ENCODE results near the gene CENPI. TPM values are rescaled to one million over a fixed set of nuclear protein-coding genes. Genes with fewer than 3 reads are reported as not detected.

CENPI gene
- total and polyA plus RNA-seq, 2 of the 13 experiments (the other 11 are each of a cell fraction or from before 2014, with no cell fraction given) = 5.1 to 26.5 TPM

DNA sequence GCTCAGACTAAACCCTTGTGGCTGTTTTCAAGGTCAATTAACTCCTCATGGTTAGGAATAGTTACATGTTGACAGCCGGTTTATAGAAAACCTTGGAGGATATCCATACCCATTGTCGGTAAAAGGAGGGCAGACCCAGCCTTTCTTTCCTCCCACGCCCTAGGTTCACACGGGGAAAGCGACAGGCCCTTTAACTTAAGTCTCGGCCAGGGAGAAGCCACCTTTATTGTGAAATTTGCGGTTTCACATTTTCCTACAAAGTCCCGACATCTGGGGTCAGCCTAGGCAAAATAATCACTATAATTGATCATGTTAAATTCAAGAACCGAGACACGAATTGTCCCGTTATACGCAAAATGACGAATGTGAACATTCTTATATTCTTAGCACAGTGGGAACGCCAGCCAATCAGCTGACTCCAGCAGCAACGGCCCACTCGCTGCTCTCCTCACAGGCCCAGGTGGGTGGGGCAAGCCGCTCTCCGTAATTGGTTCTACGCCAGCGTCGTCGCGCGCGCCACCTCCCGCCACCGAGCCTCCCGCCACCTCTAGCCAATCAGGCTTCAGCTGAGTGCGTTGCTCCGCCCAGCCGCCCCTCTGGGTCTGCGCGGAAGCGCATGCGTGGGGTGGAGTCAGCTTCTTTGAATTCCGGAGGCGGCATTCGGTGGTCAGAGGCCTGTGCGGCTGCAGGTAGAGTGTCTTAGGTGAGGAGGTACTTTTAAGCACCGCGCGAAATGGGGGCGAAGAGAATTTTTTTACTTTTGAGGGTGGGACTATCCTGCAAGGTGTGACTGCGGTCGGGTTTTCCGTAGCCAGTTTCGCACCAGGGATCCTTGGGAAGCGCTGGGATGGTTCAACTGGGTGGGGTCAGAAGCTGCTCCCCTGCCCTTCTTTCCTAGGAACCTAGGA lies at the start of gene CENPI (continued):
- TF ChIP-seq ELK4 (CRISPR knock-in tag; IDR thresholded peaks at IDR 0.05; ENCODE audit: borderline replicate concordance) (no peak), GABPB1 (CRISPR knock-in tag; IDR thresholded peaks at IDR 0.05) (peak; percentile 60; the same call in 1 of the 2 replicates), SOX5 (CRISPR knock-in tag; IDR thresholded peaks at IDR 0.05; ENCODE audit: borderline replicate concordance) (0 out of 2 replicates have a peak, but pooled peaks have one; percentile 11), EED (CRISPR knock-in tag; IDR thresholded peaks at IDR 0.05) (no peak), HDAC1 (CRISPR knock-in tag; IDR thresholded peaks at IDR 0.05) (peak; percentile 38; the same call in 1 of the 2 replicates), ZSCAN22 (CRISPR knock-in tag; IDR thresholded peaks at IDR 0.05) (no peak), ASH2L (IDR thresholded peaks at IDR 0.05; ENCODE audit: insufficient read length, low read depth, low read length) (peak; percentile 46), MTF2 (CRISPR knock-in tag; IDR thresholded peaks at IDR 0.05; ENCODE audit: borderline replicate concordance) (no peak), ZNF337 (CRISPR knock-in tag; IDR thresholded peaks at IDR 0.05; ENCODE audit: borderline replicate concordance, low read depth) (no peak), MAX (IDR thresholded peaks at IDR 0.05) (peak; percentile 71), LCORL (IDR thresholded peaks at IDR 0.05) (no peak), LCORL (CRISPR knock-in tag; IDR thresholded peaks at IDR 0.05) (no peak), DRAP1 (CRISPR knock-in tag; IDR thresholded peaks at IDR 0.05) (peak; percentile 90), CREB1 (IDR thresholded peaks at IDR 0.05) (peak; percentile 79), CREB1 (CRISPR knock-in tag; IDR thresholded peaks at IDR 0.05) (peak; percentile 75), TP53 (CRISPR knock-in tag; conservative IDR thresholded peaks at IDR 0.05) (no peak)
- TF ChIP-seq, protein P1, sequence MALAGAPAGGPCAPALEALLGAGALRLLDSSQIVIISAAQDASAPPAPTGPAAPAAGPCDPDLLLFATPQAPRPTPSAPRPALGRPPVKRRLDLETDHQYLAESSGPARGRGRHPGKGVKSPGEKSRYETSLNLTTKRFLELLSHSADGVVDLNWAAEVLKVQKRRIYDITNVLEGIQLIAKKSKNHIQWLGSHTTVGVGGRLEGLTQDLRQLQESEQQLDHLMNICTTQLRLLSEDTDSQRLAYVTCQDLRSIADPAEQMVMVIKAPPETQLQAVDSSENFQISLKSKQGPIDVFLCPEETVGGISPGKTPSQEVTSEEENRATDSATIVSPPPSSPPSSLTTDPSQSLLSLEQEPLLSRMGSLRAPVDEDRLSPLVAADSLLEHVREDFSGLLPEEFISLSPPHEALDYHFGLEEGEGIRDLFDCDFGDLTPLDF (CRISPR knock-in tag; IDR thresholded peaks at IDR 0.05) = peak; percentile 90
- TF ChIP-seq, protein P2, sequence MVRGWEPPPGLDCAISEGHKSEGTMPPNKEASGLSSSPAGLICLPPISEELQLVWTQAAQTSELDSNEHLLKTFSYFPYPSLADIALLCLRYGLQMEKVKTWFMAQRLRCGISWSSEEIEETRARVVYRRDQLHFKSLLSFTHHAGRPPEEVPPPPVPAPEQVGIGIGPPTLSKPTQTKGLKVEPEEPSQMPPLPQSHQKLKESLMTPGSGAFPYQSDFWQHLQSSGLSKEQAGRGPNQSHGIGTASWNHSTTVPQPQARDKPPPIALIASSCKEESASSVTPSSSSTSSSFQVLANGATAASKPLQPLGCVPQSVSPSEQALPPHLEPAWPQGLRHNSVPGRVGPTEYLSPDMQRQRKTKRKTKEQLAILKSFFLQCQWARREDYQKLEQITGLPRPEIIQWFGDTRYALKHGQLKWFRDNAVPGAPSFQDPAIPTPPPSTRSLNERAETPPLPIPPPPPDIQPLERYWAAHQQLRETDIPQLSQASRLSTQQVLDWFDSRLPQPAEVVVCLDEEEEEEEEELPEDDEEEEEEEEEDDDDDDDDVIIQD (CRISPR knock-in tag; IDR thresholded peaks at IDR 0.05; ENCODE audit: low read depth) = 0 out of 2 replicates have a peak, but pooled peaks have one; percentile 16
- TF ChIP-seq, protein P3, sequence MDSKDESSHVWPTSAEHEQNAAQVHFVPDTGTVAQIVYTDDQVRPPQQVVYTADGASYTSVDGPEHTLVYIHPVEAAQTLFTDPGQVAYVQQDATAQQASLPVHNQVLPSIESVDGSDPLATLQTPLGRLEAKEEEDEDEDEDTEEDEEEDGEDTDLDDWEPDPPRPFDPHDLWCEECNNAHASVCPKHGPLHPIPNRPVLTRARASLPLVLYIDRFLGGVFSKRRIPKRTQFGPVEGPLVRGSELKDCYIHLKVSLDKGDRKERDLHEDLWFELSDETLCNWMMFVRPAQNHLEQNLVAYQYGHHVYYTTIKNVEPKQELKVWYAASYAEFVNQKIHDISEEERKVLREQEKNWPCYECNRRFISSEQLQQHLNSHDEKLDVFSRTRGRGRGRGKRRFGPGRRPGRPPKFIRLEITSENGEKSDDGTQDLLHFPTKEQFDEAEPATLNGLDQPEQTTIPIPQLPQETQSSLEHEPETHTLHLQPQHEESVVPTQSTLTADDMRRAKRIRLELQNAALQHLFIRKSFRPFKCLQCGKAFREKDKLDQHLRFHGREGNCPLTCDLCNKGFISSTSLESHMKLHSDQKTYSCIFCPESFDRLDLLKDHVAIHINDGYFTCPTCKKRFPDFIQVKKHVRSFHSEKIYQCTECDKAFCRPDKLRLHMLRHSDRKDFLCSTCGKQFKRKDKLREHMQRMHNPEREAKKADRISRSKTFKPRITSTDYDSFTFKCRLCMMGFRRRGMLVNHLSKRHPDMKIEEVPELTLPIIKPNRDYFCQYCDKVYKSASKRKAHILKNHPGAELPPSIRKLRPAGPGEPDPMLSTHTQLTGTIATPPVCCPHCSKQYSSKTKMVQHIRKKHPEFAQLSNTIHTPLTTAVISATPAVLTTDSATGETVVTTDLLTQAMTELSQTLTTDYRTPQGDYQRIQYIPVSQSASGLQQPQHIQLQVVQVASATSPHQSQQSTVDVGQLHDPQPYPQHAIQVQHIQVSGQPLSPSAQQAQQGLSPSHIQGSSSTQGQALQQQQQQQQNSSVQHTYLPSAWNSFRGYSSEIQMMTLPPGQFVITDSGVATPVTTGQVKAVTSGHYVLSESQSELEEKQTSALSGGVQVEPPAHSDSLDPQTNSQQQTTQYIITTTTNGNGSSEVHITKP (CRISPR knock-in tag; IDR thresholded peaks at IDR 0.05; ENCODE audit: low read depth) = no peak
- TF ChIP-seq, protein P4, sequence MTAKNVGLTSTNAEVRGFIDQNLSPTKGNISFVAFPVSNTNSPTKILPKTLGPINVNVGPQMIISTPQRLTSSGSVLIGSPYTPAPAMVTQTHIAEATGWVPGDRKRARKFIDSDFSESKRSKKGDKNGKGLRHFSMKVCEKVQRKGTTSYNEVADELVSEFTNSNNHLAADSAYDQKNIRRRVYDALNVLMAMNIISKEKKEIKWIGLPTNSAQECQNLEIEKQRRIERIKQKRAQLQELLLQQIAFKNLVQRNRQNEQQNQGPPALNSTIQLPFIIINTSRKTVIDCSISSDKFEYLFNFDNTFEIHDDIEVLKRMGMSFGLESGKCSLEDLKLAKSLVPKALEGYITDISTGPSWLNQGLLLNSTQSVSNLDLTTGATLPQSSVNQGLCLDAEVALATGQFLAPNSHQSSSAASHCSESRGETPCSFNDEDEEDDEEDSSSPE (CRISPR knock-in tag; IDR thresholded peaks at IDR 0.05) = peak; percentile 98

All from HepG2 (cell line).